T-cell (primary cell): ENCODE results near the gene RNF141. TPM values are rescaled to one million over a fixed set of nuclear protein-coding genes. Genes with fewer than 3 reads are reported as not detected.

Experiments
- ATAC-seq, 4 experiments: fragments of 200-7000 bp in 3 of 4; fragments of 150-1000 bp in 1 of 4; cut with Tn5 transposase; replicated peaks in 1 of 4; 1 replicate in 3 of 4; 2 replicates in 1 of 4; pipeline ENCODE4 v1.10.0; 2021; ENCODE audit warnings: moderate library complexity in 3 of 4, mild to moderate bottlenecking in 2 of 4, moderate number of reproducible peaks in 1 of 4
- CTCF ChIA-PET, 2 donors: fragments of 300-600 bp; sonication (Branson Sonifier 250); formaldehyde crosslinking; loops; one replicate each; lab custom pipeline; 2022; ENCODE audit warnings: antibody characterized with exemption in 2 of 2; lab: Charles Lee
- POLR2A ChIA-PET, 2 donors: fragments of 300-600 bp; sonication (Branson Sonifier 250); formaldehyde crosslinking; loops; one replicate each; lab custom pipeline; 2022; ENCODE audit warnings: antibody characterized with exemption in 2 of 2; lab: Charles Lee
- DNase-seq, 35 experiments: peaks; one replicate each; pipeline versions ENCODE4 v3.0.0 to v3.0.0-alpha.2; 2013 to 2023
- H3K27ac ChIP-seq: one replicate; pipeline ENCODE4 v1.5.1; 2013; ENCODE audit warnings: low read length
- H3K27me3 ChIP-seq, 2 experiments: replicated peaks in 1 of 2; 1 replicate in 1 of 2; 2 replicates in 1 of 2; pipeline versions ENCODE4 v1.6.1 to v1.7.0; 2013; ENCODE audit warnings: low read length in 1 of 2, mixed read lengths in 1 of 2; ENCODE audit not compliant: control insufficient read depth in 2 of 2, insufficient read depth in 2 of 2; ENCODE audit errors: extremely low read depth in 1 of 2
- H3K36me3 ChIP-seq, 2 donors: 1 replicate in 1 of 2; 2 replicates in 1 of 2; pipeline versions ENCODE4 v1.6.1 to v1.7.0; 2013; ENCODE audit warnings: low read length in 1 of 2; ENCODE audit not compliant: control insufficient read depth in 2 of 2, insufficient read depth in 1 of 2; ENCODE audit errors: extremely low read depth in 1 of 2
- H3K4me1 ChIP-seq, 2 experiments: 1 replicate in 1 of 2; 2 replicates in 1 of 2; pipeline versions ENCODE4 v1.6.1 to v1.7.0; 2013; ENCODE audit warnings: low read length in 2 of 2, mixed read lengths in 1 of 2; ENCODE audit not compliant: insufficient read depth in 2 of 2, control insufficient read depth in 1 of 2; ENCODE audit errors: extremely low read depth in 1 of 2
- H3K4me3 ChIP-seq, 2 donors: 1 replicate in 1 of 2; 2 replicates in 1 of 2; pipeline versions ENCODE4 v1.5.1 to v1.7.0; 2013; ENCODE audit warnings: mild to moderate bottlenecking in 2 of 2, low read length in 1 of 2, moderate library complexity in 1 of 2; ENCODE audit not compliant: control insufficient read depth in 1 of 2; ENCODE audit errors: extremely low read depth in 1 of 2
- H3K9me3 ChIP-seq: 2 replicates; pipeline ENCODE4 v1.7.0; 2013
- H3K27ac Mint-ChIP-seq, 2 donors: one replicate each; pipeline ENCODE4 v1.8.0; 2020 to 2021; ENCODE audit warnings: mild to moderate bottlenecking in 2 of 2, mixed read lengths in 2 of 2
- H3K27me3 Mint-ChIP-seq, 2 donors: one replicate each; pipeline ENCODE4 v1.8.0; 2021 to 2022; ENCODE audit warnings: mixed read lengths in 2 of 2
- H3K36me3 Mint-ChIP-seq: one replicate; pipeline ENCODE4 v1.8.0; 2021; ENCODE audit warnings: mixed read lengths
- H3K4me1 Mint-ChIP-seq, 3 donors: one replicate each; pipeline ENCODE4 v1.8.0; 2020 to 2022; ENCODE audit warnings: mixed read lengths in 3 of 3, mild to moderate bottlenecking in 1 of 3
- H3K4me3 Mint-ChIP-seq, 3 donors: one replicate each; pipeline ENCODE4 v1.8.0; 2020 to 2022; ENCODE audit warnings: mild to moderate bottlenecking in 3 of 3, mixed read lengths in 3 of 3, moderate library complexity in 3 of 3
- H3K9me3 Mint-ChIP-seq, 3 donors: one replicate each; pipeline ENCODE4 v1.8.0; 2020 to 2022; ENCODE audit warnings: mixed read lengths in 3 of 3
- WGBS: methylation state at CpG from one replicate; pipeline ENCODE4 v1.1.5; 2013; ENCODE audit warnings: missing lambda C conversion rate; ENCODE audit not compliant: insufficient coverage; 5-methylcytosine and 5-hydroxymethylcytosine counted together
- total RNA-seq, 35 experiments: library from RNA in 6 of 35; stranded (reverse) in 6 of 35; fragments of 120-200 nt in 1 of 35; gene quantifications; one replicate each; pipeline versions ENCODE4 v1.2.1 to v1.2.4 and lab custom pipeline; 2013 to 2026

The RNF141 gene
- total RNA-seq, 5 donors from 2014 or later (not counting 1 experiment from before 2014, with no cell fraction given): 15.1 to 17.3 (median 15.3) TPM

GRCh38 chr11:10497371-10498021 is 43.5 kb downstream of the RNF141 start:
- H3K9me3 ChIP-seq: no peaks in the 10 kb centered on the region
- ATAC-seq (no peak), DNase-seq (peak in 1 of 35 experiments; percentile 10)
- H3K36me3 ChIP-seq: peaks cover 53 to 85% of the 10 kb centered on the region in 2 donors
- Mint-ChIP-seq H3K4me3 (no peak overlapping the region), H3K36me3 (peaks cover 56% of the 10 kb centered on the region), H3K27me3 (no peaks in the 10 kb centered on the region), H3K4me1 (no peaks in the 10 kb centered on the region), H3K27ac (no peak overlapping the region), H3K9me3 (no peaks in the 10 kb centered on the region)
- no peak overlapping the region for H3K27ac ChIP-seq
- WGBS: 98% methylated on average over 10 of the region's 18 CpGs
- CTCF ChIA-PET: interaction anchor here in 1 of 2 donors (1.5 kb wide), 1 partner anchor 38 kb away, joined by 3 read pairs; no protein-coding TSS in a partner anchor
- H3K27me3 ChIP-seq: no peaks in the 10 kb centered on the region
- H3K4me3 ChIP-seq: no peak overlapping the region
- POLR2A ChIA-PET: no interaction called here
- H3K4me1 ChIP-seq: no peaks in the 10 kb centered on the region

- H3K27me3 Mint-ChIP-seq: no peaks in the 10 kb centered on the region
- POLR2A ChIA-PET: interaction anchor here in 1 of 2 donors (0.7 kb wide), 1 partner anchor 11 kb away, joined by 4 read pairs; no protein-coding TSS in a partner anchor
- H3K27me3 ChIP-seq: no peaks in the 10 kb centered on the region
- H3K27ac Mint-ChIP-seq: no peak overlapping the region
- H3K4me3 ChIP-seq: no peak overlapping the region
- H3K4me1 ChIP-seq: no peaks in the 10 kb centered on the region
- no peaks in the 10 kb centered on the region for H3K9me3 Mint-ChIP-seq
- no peak for ATAC-seq
- no peak overlapping the region for H3K27ac ChIP-seq
- CTCF ChIA-PET: interaction anchor here in 1 of 2 donors (0.7 kb wide), 1 partner anchor 40 kb away, joined by 5 read pairs; no protein-coding TSS in a partner anchor
- WGBS: 100% methylated on average over 2 of the region's 4 CpGs
- H3K36me3 ChIP-seq: peaks cover 50 to 85% of the 10 kb centered on the region in 2 donors
- DNase-seq: peak in 1 of 35 experiments; percentile 6
- no peaks in the 10 kb centered on the region for H3K9me3 ChIP-seq
- H3K36me3 Mint-ChIP-seq: peaks cover 61% of the 10 kb centered on the region
- H3K4me3 Mint-ChIP-seq: no peak overlapping the region
- H3K4me1 Mint-ChIP-seq: no peaks in the 10 kb centered on the region
Observed at GRCh38 chr11:10496296-10496936, 44.6 kb downstream of the RNF141 start.

- Mint-ChIP-seq H3K36me3 (peaks cover 60% of the 10 kb centered on the region), H3K27me3 (no peaks in the 10 kb centered on the region), H3K4me3 (no peak overlapping the region), H3K27ac (no peak overlapping the region), H3K4me1 (no peaks in the 10 kb centered on the region), H3K9me3 (no peaks in the 10 kb centered on the region)
- CTCF ChIA-PET: no interaction called here
- Histone ChIP-seq H3K27me3 (no peaks in the 10 kb centered on the region), H3K4me1 (no peaks in the 10 kb centered on the region), H3K36me3 (peaks cover 47 to 86% of the 10 kb centered on the region in 2 donors), H3K27ac (no peak overlapping the region), H3K4me3 (no peak overlapping the region), H3K9me3 (no peaks in the 10 kb centered on the region)
- no peak for ATAC-seq
- POLR2A ChIA-PET: interaction anchor here in 1 of 2 donors (0.7 kb wide), 1 partner anchor 33 kb away, joined by 6 read pairs; no protein-coding TSS in a partner anchor
- 97% methylated on average over 5 of the region's 8 CpGs for WGBS
- DNase-seq: peak in 1 of 35 experiments; percentile 7
Observed at GRCh38 chr11:10495464-10495786, 45.6 kb downstream of the RNF141 start.

GRCh38 chr11:10494636-10495463 is 46.1 kb downstream of the RNF141 start:
- CTCF ChIA-PET: no interaction called here
- Histone ChIP-seq H3K9me3 (no peaks in the 10 kb centered on the region), H3K36me3 (peaks cover 49 to 86% of the 10 kb centered on the region in 2 donors), H3K4me1 (no peaks in the 10 kb centered on the region), H3K4me3 (no peak overlapping the region), H3K27me3 (no peaks in the 10 kb centered on the region), H3K27ac (no peak overlapping the region)
- H3K9me3 Mint-ChIP-seq: no peaks in the 10 kb centered on the region
- DNase-seq: peak in 1 of 35 experiments; percentile 10
- H3K27ac Mint-ChIP-seq: no peak overlapping the region
- H3K4me3 Mint-ChIP-seq: no peak overlapping the region
- no peaks in the 10 kb centered on the region for H3K27me3 Mint-ChIP-seq
- no peak for ATAC-seq
- no peaks in the 10 kb centered on the region for H3K4me1 Mint-ChIP-seq
- WGBS: 92% methylated on average over 7 of the region's 14 CpGs
- POLR2A ChIA-PET: interaction anchor here in 1 of 2 donors (0.7 kb wide), 1 partner anchor 32 kb away, joined by 6 read pairs; no protein-coding TSS in a partner anchor
- H3K36me3 Mint-ChIP-seq: peaks cover 61% of the 10 kb centered on the region

GRCh38 chr11:10493041-10493663 is 47.8 kb downstream of the RNF141 start:
- H3K36me3 Mint-ChIP-seq: peaks cover 59% of the 10 kb centered on the region
- 95% methylated on average over 13 of the region's 18 CpGs for WGBS

GRCh38 chr11:10492084-10492483 is 48.9 kb downstream of the RNF141 start:
- ChIA-PET POLR2A (no interaction called here), CTCF (no interaction called here)
- peaks cover 32 to 87% of the 10 kb centered on the region in 2 donors for H3K36me3 ChIP-seq
- Mint-ChIP-seq H3K4me1 (peaks cover 10 to 12% (median 11%) of the 10 kb centered on the region in 3 donors), H3K9me3 (no peaks in the 10 kb centered on the region), H3K36me3 (peaks cover 62% of the 10 kb centered on the region), H3K27me3 (no peaks in the 10 kb centered on the region), H3K4me3 (no peak overlapping the region), H3K27ac (no peak overlapping the region)
- ATAC-seq: no peak
- peaks cover 0 to 8% of the 10 kb centered on the region in 2 experiments for H3K4me1 ChIP-seq
- peak in 1 of 35 experiments; percentile 4 for DNase-seq
- no peak overlapping the region for H3K27ac ChIP-seq
- no peak overlapping the region for H3K4me3 ChIP-seq
- 100% methylated on average over 2 of the region's 2 CpGs for WGBS
- no peaks in the 10 kb centered on the region for H3K9me3 ChIP-seq
- no peaks in the 10 kb centered on the region for H3K27me3 ChIP-seq

More at GRCh38 chr11:10493041-10493663, 47.8 kb downstream of the RNF141 start:
- no peaks in the 10 kb centered on the region for H3K27me3 ChIP-seq
- ATAC-seq: no peak
- H3K36me3 ChIP-seq: peaks cover 40 to 89% of the 10 kb centered on the region in 2 donors
- peaks cover 6 to 8% (median 7%) of the 10 kb centered on the region in 3 donors for H3K4me1 Mint-ChIP-seq
- no peaks in the 10 kb centered on the region for H3K27me3 Mint-ChIP-seq
- peaks cover 0 to 8% of the 10 kb centered on the region in 2 experiments for H3K4me1 ChIP-seq
- CTCF ChIA-PET: no interaction called here
- H3K9me3 ChIP-seq: no peaks in the 10 kb centered on the region
- POLR2A ChIA-PET: no interaction called here
- H3K27ac ChIP-seq: no peak overlapping the region
- H3K4me3 Mint-ChIP-seq: no peak overlapping the region
- peak in 1 of 35 experiments; percentile 8 for DNase-seq
- H3K9me3 Mint-ChIP-seq: no peaks in the 10 kb centered on the region
- no peak overlapping the region for H3K4me3 ChIP-seq
- H3K27ac Mint-ChIP-seq: no peak overlapping the region
